Measurements from ENCODE around the gene PCDHGC5. TPM values are rescaled to one million over a fixed set of nuclear protein-coding genes. Genes with fewer than 3 reads are reported as not detected.

Gene PCDHGC5
- total and polyA plus RNA-seq, 7 donors, result 0.26 to 5.6 (median 1.6) TPM; not detected in 1

DNA sequence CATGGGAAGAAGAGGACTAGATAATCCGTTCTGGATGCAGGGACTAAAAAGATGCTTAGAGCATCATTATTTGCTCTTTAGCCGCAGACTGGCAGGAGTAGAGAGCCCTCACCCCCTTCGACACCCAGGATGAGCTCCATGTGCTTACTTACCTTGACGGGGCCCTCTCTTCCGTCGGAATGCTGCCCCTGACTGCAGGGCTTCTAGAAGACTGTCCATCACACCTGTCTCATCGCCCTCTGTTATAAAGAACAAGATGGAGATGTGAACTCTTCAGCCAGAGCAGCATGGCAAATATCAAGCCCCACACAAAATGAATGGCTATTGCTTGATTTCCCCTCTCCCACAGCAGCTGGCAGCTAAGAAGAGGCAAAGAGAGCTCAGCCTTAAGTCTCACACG is 35.1 kb downstream of the PCDHGC5 start:
- intact Hi-C loops (cut with DNase I), result loop anchor here (1.0 to 2.0 kb wide), 3 partner anchors 15 to 48 kb away; no protein-coding TSS in a partner anchor
- no peak for DNase-seq
- peaks cover 0 to 54% (median 31%) of the 10 kb centered on the region in 4 donors for H3K4me1 ChIP-seq
- H3K27me3 ChIP-seq, result no peaks in the 10 kb centered on the region
- H3K36me3 ChIP-seq, result peaks cover 0 to 19% (median 0%) of the 10 kb centered on the region in 4 donors
- WGBS, 2 donors, result 92 to 95% methylated on average over 8 of the region's 8 CpGs
- no peak for TF ChIP-seq EP300 (IDR thresholded peaks at IDR 0.05)
- TF ChIP-seq POLR2AphosphoS5 (IDR thresholded peaks at IDR 0.05), result no peak
- TF ChIP-seq, protein P1, sequence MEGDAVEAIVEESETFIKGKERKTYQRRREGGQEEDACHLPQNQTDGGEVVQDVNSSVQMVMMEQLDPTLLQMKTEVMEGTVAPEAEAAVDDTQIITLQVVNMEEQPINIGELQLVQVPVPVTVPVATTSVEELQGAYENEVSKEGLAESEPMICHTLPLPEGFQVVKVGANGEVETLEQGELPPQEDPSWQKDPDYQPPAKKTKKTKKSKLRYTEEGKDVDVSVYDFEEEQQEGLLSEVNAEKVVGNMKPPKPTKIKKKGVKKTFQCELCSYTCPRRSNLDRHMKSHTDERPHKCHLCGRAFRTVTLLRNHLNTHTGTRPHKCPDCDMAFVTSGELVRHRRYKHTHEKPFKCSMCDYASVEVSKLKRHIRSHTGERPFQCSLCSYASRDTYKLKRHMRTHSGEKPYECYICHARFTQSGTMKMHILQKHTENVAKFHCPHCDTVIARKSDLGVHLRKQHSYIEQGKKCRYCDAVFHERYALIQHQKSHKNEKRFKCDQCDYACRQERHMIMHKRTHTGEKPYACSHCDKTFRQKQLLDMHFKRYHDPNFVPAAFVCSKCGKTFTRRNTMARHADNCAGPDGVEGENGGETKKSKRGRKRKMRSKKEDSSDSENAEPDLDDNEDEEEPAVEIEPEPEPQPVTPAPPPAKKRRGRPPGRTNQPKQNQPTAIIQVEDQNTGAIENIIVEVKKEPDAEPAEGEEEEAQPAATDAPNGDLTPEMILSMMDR (IDR thresholded peaks at IDR 0.05), result no peak
- no peaks in the 10 kb centered on the region for H3K9me3 ChIP-seq
- H3K27ac ChIP-seq, result peak overlapping the region; percentile 63 to 73 (median 68)
- no peak overlapping the region for H3K4me3 ChIP-seq

DNA sequence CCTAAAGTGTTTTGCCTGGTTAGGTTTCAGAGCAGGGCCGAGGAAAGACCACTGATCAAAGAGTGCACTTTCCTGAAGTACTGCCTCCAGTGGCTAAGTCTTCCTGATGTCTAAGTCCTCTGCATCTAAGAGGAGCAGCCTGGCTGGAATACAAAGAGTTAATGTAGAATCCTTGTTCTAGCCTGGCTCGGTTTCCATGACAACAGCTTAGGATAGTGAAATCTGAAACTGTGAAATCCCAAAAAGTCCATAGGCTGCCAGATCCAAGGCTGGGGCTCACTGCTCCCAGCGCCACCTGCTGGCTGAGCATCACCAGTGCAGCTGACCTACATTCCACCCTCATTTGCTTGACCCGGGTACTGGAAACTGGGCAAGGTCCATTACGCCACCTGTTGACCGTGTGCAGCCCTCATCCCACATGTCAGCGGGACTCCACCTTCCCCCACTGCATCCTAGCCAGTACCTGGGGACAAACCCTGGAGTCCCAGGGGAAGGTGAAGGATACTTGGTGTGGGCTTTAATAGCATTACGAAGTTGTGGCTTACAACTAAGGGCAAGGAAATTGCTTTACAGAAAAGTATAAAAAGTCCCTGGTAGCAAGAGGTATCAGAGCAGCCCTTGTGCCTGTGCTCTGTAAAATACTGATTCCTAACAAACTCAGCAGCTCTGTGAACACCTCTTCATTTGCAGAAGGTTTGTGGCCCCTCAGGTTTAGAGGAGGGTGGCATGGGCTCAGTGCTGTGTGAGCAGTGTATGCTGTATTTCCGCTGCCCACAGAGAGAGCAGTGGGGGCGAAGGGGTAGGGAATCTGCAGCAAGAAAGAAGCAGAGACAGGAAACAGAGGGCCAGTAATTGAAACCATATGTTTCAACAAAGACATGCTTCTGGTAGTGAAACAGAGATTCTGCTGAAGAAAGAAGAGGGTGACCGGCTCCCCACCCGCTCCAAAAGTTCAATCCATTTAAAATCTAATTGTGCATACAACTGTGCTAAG is 36.0 kb downstream of the PCDHGC5 start:
- Histone ChIP-seq H3K27ac (peak overlapping the region; percentile 63 to 73 (median 68)), H3K9me3 (no peaks in the 10 kb centered on the region), H3K36me3 (peaks cover 0 to 25% (median 0%) of the 10 kb centered on the region in 4 donors), H3K4me1 (peaks cover 0 to 62% (median 39%) of the 10 kb centered on the region in 4 donors), H3K27me3 (no peaks in the 10 kb centered on the region), H3K4me3 (no peak overlapping the region)
- intact Hi-C loops (cut with DNase I), result loop anchor here (1.0 to 5.0 kb wide), 4 partner anchors 16 to 118 kb away; partner anchors contain the start of gene PCDHGB6
- DNase-seq, result peak; percentile 96
- peak in 1 of 4 donors; percentile 54 for TF ChIP-seq EP300 (IDR thresholded peaks at IDR 0.05)
- TF ChIP-seq POLR2AphosphoS5 (IDR thresholded peaks at IDR 0.05), result peak; percentile 52 to 78 (median 76)
- TF ChIP-seq POLR2A (IDR thresholded peaks at IDR 0.05), result no peak
- TF ChIP-seq, protein P1 (IDR thresholded peaks at IDR 0.05), result peak; percentile 99 to 100 (median 100)
- WGBS, 2 donors, result 29 to 41% methylated on average over 12 of the region's 12 CpGs

DNA sequence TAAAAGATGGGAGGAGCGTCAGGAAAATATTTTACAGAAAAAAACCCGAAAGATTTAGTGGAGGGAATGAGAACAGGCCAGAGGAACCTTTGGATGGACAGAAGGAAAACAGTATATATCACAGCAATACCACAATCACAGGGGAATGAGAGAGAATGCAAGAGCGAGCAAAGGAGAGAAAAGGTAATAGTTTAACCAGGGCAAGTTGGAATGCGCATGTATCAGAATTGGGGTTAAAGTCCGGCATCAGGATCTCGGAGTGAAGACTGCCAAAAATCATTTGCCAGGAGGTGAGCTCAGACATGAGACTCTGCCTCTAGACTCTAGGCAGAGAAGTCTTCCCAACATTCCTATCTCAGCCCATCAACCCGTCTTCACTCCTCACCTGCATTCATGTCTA is 36.8 kb downstream of the PCDHGC5 start:
- Histone ChIP-seq H3K36me3 (peaks cover 0 to 25% (median 0%) of the 10 kb centered on the region in 4 donors), H3K4me3 (no peak overlapping the region), H3K27me3 (no peaks in the 10 kb centered on the region), H3K27ac (peak overlapping the region; percentile 63 to 73 (median 68)), H3K9me3 (no peaks in the 10 kb centered on the region), H3K4me1 (peaks cover 0 to 65% (median 37%) of the 10 kb centered on the region in 4 donors)
- 26 to 63% methylated on average over 7 of the region's 7 CpGs for WGBS, 2 donors
- TF ChIP-seq, protein P1 (IDR thresholded peaks at IDR 0.05), result no peak
- TF ChIP-seq EP300 (IDR thresholded peaks at IDR 0.05) (no peak), POLR2AphosphoS5 (IDR thresholded peaks at IDR 0.05) (no peak)
- no peak for DNase-seq
- intact Hi-C loops (cut with DNase I), result loop anchor here (2.0 to 5.0 kb wide), 3 partner anchors 17 to 118 kb away; partner anchors contain the start of gene PCDHGB6

DNA sequence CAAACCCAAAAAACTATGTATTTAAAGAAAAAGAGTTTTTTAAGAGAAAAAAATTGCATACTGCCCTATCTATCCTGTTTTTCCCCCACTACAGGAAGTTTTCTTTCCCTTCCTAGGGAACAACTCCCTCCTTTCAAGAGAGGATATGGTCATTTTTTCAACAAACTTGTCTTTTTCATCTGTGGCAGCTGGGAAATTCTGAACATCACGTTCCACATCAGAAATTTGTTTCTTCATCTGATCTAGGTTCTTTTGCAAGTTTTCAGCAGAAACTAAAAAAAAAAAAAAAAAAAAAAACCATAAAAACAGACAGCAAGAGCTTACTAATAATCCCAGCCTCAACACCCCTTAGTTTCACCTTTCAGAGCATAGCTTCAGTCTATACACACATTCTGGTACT is 38.5 kb downstream of the PCDHGC5 start:
- Histone ChIP-seq H3K4me1 (peaks cover 0 to 49% (median 29%) of the 10 kb centered on the region in 4 donors), H3K27ac (peak overlapping the region; percentile 60 to 84 (median 66)), H3K4me3 (no peak overlapping the region), H3K36me3 (peaks cover 0 to 30% (median 0%) of the 10 kb centered on the region in 4 donors), H3K9me3 (no peaks in the 10 kb centered on the region), H3K27me3 (no peaks in the 10 kb centered on the region)
- TF ChIP-seq POLR2AphosphoS5 (IDR thresholded peaks at IDR 0.05), result peak in 1 of 4 donors; percentile 34
- TF ChIP-seq, protein P1 (IDR thresholded peaks at IDR 0.05), result no peak
- intact Hi-C loops (cut with DNase I), result loop anchor here (5.0 kb wide), 1 partner anchor 120 kb away; the partner anchor contains the start of gene PCDHGB6
- DNase-seq, result no peak
- 72 to 80% methylated on average over 1 of the region's 1 CpG for WGBS, 2 donors
